Measurements from ENCODE around the gene STIMATE. TPM values are rescaled to one million over a fixed set of nuclear protein-coding genes. Genes with fewer than 3 reads are reported as not detected.

The STIMATE gene
- total and polyA plus RNA-seq, 9 of the 15 experiments (the other 6 are each of a cell fraction or from before 2014, with no cell fraction given), result 0.14 to 7.7 (median 4.9) TPM

- no peak for TF ChIP-seq CREB5 (CRISPR knock-in tag; IDR thresholded peaks at IDR 0.05)
Observed at GRCh38 chr3:52816199-52816598, 81.1 kb downstream of the STIMATE start (continued).

GRCh38 chr3:52813810-52814209, 83.5 kb downstream of the STIMATE start:
- CTCF ChIA-PET (ENCODE audit: low intra/inter-chr PET ratio), result no interaction called here
- Histone ChIP-seq H3K36me3 (ENCODE audit: control insufficient read depth, insufficient read depth, low read length) (no peaks in the 10 kb centered on the region), H2AFZ (ENCODE audit: low read depth, low read length) (no peak overlapping the region), H3K9me1 (ENCODE audit: control insufficient read depth, insufficient read depth, low read length) (no peaks in the 10 kb centered on the region), H3K27me3 (ENCODE audit: control insufficient read depth in 2 of 2, insufficient read depth in 2 of 2, low read length in 2 of 2) (peaks cover 0 to 60% of the 10 kb centered on the region in 2 experiments; a peak in 4 of 5 replicates), H3K4me2 (ENCODE audit: insufficient read depth, low read length) (no peak overlapping the region), H3K4me1 (replicated peaks in 1 of 2; ENCODE audit: control insufficient read depth in 2 of 2, insufficient read depth in 2 of 2, low read length in 2 of 2) (peaks cover 0 to 5% of the 10 kb centered on the region in 2 experiments; a peak in 1 of 5 replicates), H3K9ac (ENCODE audit: insufficient read depth in 1 of 2, low read depth in 2 of 2, low read length in 2 of 2) (no peak overlapping the region), H3K4me3 (no peak overlapping the region), H4K20me1 (replicated peaks; ENCODE audit: control insufficient read depth, insufficient read depth, low read length) (no peaks in the 10 kb centered on the region), H3K27ac (ENCODE audit: extremely low read depth, low read depth, low read length) (no peak overlapping the region), H3K9me3 (replicated peaks; ENCODE audit: control insufficient read depth, insufficient read depth, low read depth, low read length) (no peaks in the 10 kb centered on the region), H3K79me2 (ENCODE audit: control insufficient read depth, insufficient read depth, low read length) (no peaks in the 10 kb centered on the region)
- FAIRE-seq (no peak), DNase-seq (ENCODE audit: extremely low read depth in 1 of 4, low spot score in 3 of 4) (no peak), ATAC-seq (no peak)
- in situ Hi-C loops (cut with MboI), result no loop called here
- intact Hi-C loops (cut with micrococcal nuclease), result no loop called here
- 2% methylated on average over 7 of the region's 8 CpGs for WGBS (ENCODE audit: insufficient coverage, low coverage, missing lambda C conversion rate)
- POLR2A ChIA-PET, result no interaction called here
- BruUV-seq (replicated peaks), result no TSS peak
- TF ChIP-seq POLR3A (IDR thresholded peaks at IDR 0.05; ENCODE audit: borderline replicate concordance, extremely low read depth, insufficient read depth, insufficient read length) (no peak), ZNF592 (IDR thresholded peaks at IDR 0.05) (no peak), PHTF2 (CRISPR knock-in tag; IDR thresholded peaks at IDR 0.05) (no peak), SIRT6 (IDR thresholded peaks at IDR 0.05; ENCODE audit: low read depth, low read length) (no peak), ZNF174 (CRISPR knock-in tag; IDR thresholded peaks at IDR 0.05) (no peak), ZZZ3 (IDR thresholded peaks at IDR 0.05) (no peak), SMAD3 (CRISPR knock-in tag; conservative IDR thresholded peaks at IDR 0.05) (no peak), HNRNPLL (IDR thresholded peaks at IDR 0.05; ENCODE audit: low read depth, low read length, poor library complexity, severe bottlenecking) (no peak), MTF1 (CRISPR knock-in tag; IDR thresholded peaks at IDR 0.05; ENCODE audit: borderline replicate concordance) (no peak), WHSC1 (IDR thresholded peaks at IDR 0.05; ENCODE audit: low read length) (no peak), ARID4B (CRISPR knock-in tag; IDR thresholded peaks at IDR 0.05) (no peak)

All from K562 (cell line).